SHP77 treated with DMSO at 0.1 percent for 48 hours (cell line): ENCODE measurements around the gene ENOSF1.

Experiments
- DNase-seq: peaks from one replicate; lab custom pipeline; 2025; lab: John Stamatoyannopoulos, UW

ENOSF1 gene

DNA sequence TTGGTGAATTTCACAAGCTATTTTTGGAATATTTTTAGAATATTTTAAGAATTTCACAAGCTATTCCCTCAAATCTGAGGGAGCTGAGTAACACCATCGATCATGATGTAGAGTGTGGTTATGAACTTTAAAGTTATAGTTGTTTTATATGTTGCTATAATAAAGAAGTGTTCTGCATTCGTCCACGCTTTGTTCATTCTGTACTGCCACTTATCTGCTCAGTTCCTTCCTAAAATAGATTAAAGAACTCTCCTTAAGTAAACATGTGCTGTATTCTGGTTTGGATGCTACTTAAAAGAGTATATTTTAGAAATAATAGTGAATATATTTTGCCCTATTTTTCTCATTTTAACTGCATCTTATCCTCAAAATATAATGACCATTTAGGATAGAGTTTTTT, 39.1 kb downstream of the ENOSF1 start:
- DNase-seq: no peak

- no peak for DNase-seq
These were observed 41.0 kb downstream of the ENOSF1 start for GRCh38 chr18:671405-671804.

DNA sequence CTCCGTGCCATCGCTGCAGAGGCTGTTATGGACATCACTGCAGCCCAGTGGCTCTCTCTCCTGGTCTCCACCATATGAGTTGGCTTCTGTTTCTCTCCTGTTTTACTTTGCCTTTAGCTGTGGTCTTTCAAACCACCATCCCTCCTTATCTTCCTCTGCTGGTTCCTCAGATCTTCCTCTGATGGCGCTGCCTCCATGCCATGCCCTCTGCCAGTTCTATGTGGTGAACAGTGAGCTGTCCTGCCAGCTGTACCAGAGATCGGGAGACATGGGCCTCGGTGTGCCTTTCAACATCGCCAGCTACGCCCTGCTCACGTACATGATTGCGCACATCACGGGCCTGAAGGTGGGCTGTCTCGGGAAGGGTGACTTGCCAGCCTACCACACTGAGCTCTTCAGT, 41.9 kb downstream of the ENOSF1 start:
- DNase-seq: no peak

DNA sequence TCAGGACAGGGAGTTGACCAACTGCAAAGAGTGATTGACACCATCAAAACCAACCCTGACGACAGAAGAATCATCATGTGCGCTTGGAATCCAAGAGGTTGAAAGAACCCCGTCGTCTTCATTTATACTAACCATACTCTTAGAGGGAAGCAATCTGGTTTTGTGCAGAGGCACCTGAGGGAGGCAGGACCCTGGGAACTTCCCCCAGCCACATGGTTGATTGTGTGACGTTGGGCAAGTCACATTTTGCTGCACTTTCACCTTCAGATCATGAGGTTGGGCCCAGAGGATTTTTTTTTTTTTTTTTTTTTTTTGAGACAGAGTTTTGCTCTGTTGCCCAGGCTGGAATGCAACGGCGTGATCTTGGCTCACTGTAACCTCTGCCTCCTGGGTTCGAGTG, 43.4 kb downstream of the ENOSF1 start:
- DNase-seq: no peak

DNA sequence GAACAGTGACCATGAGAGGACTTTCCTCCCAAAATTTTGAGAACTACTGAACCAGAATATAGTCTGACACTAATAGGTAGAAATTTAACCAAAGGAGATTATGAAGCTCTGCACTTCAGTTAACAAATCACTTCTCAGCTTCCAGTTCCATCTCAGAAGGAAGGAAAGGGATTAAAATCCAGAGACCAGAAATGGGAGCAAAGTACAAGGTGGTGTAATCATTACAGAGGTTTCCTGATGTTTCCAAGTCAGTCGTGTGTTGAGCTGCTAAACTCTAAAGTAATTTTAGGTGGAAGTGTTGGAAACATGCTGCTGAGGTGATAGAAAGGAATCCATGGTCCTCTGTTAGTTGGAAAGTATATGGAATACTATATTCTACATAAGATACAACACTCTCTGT, 44.2 kb downstream of the ENOSF1 start:
- no peak for DNase-seq

GRCh38 chr18:666628-667027, 45.8 kb downstream of the ENOSF1 start:
- no peak for DNase-seq

DNA sequence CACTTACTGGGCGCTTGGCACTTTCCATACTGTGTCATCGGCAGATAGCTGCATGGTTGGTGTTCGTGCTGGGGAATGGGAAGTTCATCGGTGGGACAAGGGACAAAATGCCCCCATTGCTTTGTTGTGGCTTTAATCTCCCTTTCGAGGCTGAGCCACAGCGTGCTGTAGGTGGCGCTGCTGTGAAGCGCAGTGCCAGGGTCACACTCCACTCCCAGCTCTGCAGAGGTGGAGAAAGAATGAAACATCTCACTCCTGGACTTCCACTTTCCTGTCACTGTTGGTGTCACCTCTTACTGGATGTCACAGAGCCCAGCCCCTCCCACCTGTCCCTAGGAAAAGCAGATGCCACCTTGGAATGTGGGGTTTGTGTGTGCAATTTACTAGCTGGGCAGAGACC, 46.3 kb downstream of the ENOSF1 start:
- no peak for DNase-seq

GRCh38 chr18:662197-662596, 50.2 kb downstream of the ENOSF1 start:
- no peak for DNase-seq

DNA sequence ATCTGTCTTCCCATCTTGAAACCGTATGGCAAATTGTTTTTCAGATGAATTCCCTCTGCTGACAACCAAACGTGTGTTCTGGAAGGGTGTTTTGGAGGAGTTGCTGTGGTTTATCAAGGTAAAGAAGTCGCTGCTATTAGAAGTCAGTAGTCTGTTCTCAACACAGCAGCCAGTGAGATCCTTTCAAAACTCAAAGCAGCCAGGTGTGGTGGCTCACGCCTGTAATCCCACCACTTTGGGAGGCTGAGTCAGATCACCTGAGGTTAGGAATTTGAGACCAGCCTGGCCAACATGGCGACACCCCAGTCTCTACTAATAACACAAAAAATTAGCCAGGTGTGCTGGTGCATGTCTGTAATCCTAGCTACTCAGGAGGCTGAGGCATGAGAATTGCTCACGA, 52.8 kb downstream of the ENOSF1 start:
- no peak for DNase-seq

DNA sequence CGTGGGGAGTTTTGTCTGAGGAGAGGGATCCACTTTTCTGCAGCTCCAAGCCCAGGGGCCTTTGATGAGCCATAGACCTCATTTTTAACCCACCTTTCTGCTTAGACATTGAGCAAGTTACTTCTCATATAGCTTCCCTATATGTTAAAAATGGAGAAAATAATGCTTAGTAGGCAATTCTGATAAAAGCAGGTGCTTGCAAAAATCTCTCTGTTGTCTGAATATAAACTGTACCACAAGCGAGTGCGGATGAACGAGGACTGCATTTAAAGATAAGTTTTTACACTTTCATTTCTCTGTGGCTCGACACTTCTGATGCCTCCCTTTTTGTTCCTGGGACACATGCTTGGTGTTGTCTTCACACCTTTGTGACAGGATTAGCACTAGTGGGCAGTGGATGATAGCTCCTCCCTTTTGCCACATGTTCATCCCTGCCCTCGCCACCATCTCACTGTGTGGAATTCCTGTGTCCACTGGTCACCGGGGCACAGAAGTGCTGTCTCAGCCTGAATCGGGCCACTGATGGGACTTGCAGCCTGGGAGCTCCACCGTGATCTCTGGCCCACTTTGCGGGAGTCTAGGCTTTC, 53.4 kb downstream of the ENOSF1 start:
- DNase-seq: no peak

DNA sequence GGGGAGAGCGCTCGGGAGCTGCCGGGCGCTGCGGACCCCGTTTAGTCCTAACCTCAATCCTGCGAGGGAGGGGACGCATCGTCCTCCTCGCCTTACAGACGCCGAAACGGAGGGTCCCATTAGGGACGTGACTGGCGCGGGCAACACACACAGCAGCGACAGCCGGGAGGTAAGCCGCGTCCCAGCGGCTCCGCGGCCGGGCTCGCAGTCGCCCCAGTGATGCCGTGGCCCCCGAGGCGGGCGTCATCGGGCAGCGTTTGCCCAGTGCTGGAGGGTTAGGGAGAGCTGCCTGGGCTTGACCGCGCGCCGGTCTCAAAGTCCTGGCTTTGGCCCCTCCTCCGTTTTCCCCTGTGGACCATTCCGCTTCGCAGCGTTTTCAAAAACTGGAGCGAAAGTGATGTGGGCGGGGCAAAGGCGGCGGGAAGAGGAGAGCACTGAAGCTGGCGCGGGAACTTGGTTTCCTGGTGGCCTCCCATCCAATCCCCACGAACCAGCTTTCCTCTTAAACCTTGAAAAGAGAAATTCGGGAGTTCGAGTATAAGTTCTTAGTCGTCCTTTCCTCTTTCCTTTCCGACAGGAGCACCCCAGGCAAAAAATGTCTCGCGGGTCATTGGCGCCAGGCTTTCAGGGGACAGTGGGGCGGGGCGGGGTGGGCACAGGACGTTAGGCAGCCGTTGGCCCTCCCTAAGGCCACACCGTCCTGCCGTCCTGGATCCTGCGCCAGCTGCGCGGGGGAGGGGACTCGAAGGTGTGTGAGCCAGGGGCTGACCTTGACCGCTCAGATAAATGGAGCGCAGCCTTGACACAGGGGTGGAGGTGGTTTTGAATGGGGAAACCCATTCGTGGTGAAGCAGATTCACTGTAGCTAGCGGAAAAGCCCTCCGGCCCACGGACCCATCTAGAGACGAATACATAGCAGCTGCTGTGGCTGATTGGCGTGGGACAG, 54.2 kb downstream of the ENOSF1 start:
- DNase-seq: peak; percentile 78

- DNase-seq: peak; percentile 25
These were observed 55.0 kb downstream of the ENOSF1 start, which contains the start of gene TYMS for GRCh38 chr18:657311-658000. TYMS (plus strand) TSS chr18:657653; CDS start chr18:657743, 90 bp downstream.

- DNase-seq: no peak
These were observed 57.0 kb downstream of the ENOSF1 start for GRCh38 chr18:655445-655844.

- DNase-seq: no peak
These were observed 57.8 kb downstream of the ENOSF1 start for GRCh38 chr18:654601-655000.

DNA sequence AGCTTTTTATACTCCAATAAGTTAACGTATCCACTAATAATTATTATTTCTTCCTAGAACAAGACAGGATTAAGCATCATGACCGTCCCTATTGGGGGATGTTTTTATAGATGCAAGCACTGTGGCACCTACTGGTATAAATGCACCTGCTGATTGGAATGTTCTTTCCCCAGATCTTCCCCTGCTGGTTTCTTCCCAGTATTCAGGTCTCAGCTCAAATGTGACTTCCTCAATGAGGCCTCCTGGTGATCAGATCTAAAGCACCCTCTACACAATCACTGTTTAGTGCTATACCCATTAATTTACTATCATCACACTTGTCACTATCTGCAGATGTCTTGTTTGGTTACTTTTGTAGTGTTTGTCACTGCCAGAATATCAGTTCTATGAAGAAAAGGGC, 58.9 kb downstream of the ENOSF1 start:
- no peak for DNase-seq

- no peak for DNase-seq
These were observed 60.3 kb downstream of the ENOSF1 start for GRCh38 chr18:652131-652530.

- DNase-seq: no peak
These were observed 62.0 kb downstream of the ENOSF1 start for GRCh38 chr18:650428-650858.

DNA sequence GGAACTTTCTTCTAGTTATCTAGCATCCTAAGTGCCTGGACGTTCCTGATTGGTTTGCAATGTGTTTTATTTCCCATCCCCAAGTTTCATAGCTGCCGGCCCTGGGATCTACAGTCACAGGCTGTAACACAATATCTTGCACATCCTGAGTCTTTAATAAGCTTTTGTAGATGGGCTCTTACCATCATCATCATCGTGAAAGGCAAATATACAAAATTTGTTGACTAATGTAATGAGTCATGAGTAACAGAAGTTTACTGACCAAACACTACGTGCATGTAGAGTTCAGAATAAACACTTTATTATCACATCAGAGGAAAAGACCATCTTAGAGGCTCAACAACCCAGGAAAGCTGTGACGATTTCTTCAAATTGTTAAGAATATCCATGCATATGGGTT, 63.1 kb downstream of the ENOSF1 start:
- DNase-seq: no peak

DNA sequence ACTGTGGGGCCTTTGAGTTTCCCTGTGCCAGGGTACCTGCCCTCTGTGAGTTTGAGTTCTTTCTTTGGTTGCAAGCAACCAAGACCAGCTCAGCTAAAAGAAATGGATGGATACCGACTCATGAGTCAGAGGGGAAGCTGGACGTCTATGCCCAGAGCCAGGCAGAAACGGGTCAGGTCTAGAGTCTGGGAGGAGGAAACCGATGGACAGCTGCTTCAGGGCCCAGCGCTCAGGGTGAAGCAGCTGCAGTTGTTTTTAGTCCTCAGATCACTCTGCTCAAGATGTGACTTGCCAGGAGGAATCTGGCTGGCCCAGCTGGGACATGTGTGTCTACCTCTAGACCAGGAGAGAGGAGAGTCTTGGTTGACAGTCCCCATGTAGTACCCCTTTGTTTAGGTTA, 65.1 kb downstream of the ENOSF1 start:
- no peak for DNase-seq

GRCh38 chr18:644395-645004, 67.9 kb downstream of the ENOSF1 start:
- DNase-seq: no peak

DNA sequence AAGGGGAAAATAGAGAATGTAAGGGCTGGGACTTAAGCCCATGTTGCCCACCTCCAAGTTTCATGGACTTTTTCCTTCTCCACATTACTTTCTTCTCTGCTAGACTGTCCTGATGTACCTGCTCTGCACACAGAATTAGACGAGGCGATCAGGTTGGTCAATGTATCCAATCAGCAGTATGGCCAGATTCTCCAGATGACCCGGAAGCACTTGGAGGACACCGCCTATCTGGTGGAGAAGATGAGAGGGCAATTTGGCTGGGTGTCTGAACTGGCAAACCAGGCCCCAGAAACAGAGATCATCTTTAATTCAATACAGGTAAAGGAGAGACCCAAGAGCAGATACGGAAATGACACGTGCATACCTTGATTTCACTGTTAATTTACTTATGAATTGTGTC, 71.2 kb downstream of the ENOSF1 start:
- DNase-seq: no peak

DNA sequence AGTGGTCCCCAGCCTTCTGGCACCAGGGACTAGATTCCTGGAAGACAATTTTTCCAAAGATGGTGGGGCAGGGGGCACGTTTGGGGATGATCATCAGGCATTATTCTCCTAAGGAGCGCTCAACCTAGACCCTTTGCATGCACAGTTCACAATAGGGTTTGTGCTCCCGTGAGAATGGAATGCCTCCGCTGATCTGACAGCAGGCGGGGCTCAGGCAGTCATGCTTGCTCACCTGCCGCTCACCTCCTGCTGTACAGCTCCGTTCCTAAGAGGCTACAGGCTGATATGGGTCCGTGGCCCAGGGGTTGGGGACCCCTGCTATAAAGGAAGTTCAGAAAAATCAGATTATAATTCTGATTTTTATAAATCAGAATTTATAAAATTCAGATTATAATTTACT, 77.3 kb downstream of the ENOSF1 start:
- DNase-seq: no peak
